Left ventricle myocardium inferior (tissue), 1 donor: Measurements from ENCODE around the gene OAF. TPM values are rescaled to one million over a fixed set of nuclear protein-coding genes. Genes with fewer than 3 reads are reported as not detected.
A peak's percentile ranks its signal among the peaks of the same experiment; 100 is the strongest.

ENCODE experiments used
- DNase-seq: peaks from one replicate; pipeline ENCODE4 v3.0.0-alpha.2; 2020
- H3K27ac ChIP-seq: fragments of 200-600 bp; replicated peaks from 2 replicates; pipeline ENCODE4 v1.8.0; 2021
- H3K27me3 ChIP-seq: fragments of 200-600 bp; 2 replicates; pipeline ENCODE4 v1.8.0; 2021; ENCODE audit warnings: low read depth
- H3K36me3 ChIP-seq: fragments of 200-600 bp; 2 replicates; pipeline ENCODE4 v1.8.0; 2021
- H3K4me1 ChIP-seq: fragments of 200-600 bp; 2 replicates; pipeline ENCODE4 v1.8.0; 2021
- H3K4me3 ChIP-seq: fragments of 200-600 bp; 2 replicates; pipeline ENCODE4 v1.8.0; 2021; ENCODE audit warnings: mild to moderate bottlenecking, moderate library complexity
- H3K9me3 ChIP-seq: fragments of 200-600 bp; replicated peaks from 2 replicates; pipeline ENCODE4 v1.8.0; 2021
- intact Hi-C: fragments of 100-400 bp; cut with micrococcal nuclease; formaldehyde crosslinking; loops from one replicate; pipeline ENCODE4 v1.11.0; 2022
- total RNA-seq: library from RNA; stranded (reverse); fragmentation: NEBNext Ultra II Directional; extraction: Animal tissue kit (Norgen Biotek cat#: 25700); gene quantifications from one replicate; pipeline ENCODE4 v1.2.1, GENCODE V29; 2021
- TF ChIP-seq, protein P1 (sequence below): fragments of 200-600 bp; IDR thresholded peaks from 2 replicates; pipeline ENCODE4 v1.8.0; 2021; ENCODE audit warnings: antibody characterized with exemption, mild to moderate bottlenecking, borderline replicate concordance
- donor health status: DM: no; HTN: yes; CAD: no; lungs with severe emphysema.

Gene OAF
- total RNA-seq, 1 donor from 2014 or later, result 23.7 TPM

DNA sequence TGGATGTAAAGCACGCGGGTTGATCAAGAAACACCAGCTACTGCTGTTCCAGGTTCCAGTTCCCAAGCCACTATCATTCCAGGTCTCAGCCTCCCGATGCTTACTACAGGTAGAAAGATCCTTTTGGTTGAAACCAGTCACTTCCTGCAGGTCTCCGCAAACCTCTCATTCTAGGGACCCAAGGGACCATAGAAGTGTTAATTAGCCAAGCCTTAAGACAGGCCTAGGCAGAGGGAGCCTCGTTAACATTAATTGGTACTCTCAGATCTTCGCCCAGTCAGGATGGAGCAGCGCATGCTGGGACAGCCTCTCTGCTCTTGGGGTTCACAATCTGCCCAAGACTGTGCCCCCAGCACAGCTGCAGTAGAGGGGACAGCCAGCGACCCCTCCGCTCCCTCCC is 11.2 kb upstream of the OAF start:
- intact Hi-C loops, result no loop called here
- peaks cover 13% of the 10 kb centered on the region for H3K27me3 ChIP-seq
- DNase-seq, result no peak
- H3K4me1 ChIP-seq, result peaks cover 6% of the 10 kb centered on the region
- H3K27ac ChIP-seq, result no peak overlapping the region
- H3K36me3 ChIP-seq, result no peaks in the 10 kb centered on the region
- TF ChIP-seq, protein P1, sequence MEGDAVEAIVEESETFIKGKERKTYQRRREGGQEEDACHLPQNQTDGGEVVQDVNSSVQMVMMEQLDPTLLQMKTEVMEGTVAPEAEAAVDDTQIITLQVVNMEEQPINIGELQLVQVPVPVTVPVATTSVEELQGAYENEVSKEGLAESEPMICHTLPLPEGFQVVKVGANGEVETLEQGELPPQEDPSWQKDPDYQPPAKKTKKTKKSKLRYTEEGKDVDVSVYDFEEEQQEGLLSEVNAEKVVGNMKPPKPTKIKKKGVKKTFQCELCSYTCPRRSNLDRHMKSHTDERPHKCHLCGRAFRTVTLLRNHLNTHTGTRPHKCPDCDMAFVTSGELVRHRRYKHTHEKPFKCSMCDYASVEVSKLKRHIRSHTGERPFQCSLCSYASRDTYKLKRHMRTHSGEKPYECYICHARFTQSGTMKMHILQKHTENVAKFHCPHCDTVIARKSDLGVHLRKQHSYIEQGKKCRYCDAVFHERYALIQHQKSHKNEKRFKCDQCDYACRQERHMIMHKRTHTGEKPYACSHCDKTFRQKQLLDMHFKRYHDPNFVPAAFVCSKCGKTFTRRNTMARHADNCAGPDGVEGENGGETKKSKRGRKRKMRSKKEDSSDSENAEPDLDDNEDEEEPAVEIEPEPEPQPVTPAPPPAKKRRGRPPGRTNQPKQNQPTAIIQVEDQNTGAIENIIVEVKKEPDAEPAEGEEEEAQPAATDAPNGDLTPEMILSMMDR, result no peak
- H3K4me3 ChIP-seq, result no peak overlapping the region
- H3K9me3 ChIP-seq, result no peaks in the 10 kb centered on the region

- DNase-seq, result no peak
- peaks cover 6% of the 10 kb centered on the region for H3K4me1 ChIP-seq
- H3K9me3 ChIP-seq, result no peaks in the 10 kb centered on the region
- no peak overlapping the region for H3K4me3 ChIP-seq
- H3K27ac ChIP-seq, result no peak overlapping the region
- no peaks in the 10 kb centered on the region for H3K36me3 ChIP-seq
- intact Hi-C loops, result no loop called here
- peaks cover 13% of the 10 kb centered on the region for H3K27me3 ChIP-seq
- TF ChIP-seq, protein P1, result no peak
Measured at GRCh38 chr11:120200677-120201076, 10.2 kb upstream of the OAF start.

- Histone ChIP-seq H3K36me3 (no peaks in the 10 kb centered on the region), H3K27me3 (peaks cover 13% of the 10 kb centered on the region), H3K27ac (no peak overlapping the region), H3K4me3 (no peak overlapping the region), H3K9me3 (no peaks in the 10 kb centered on the region), H3K4me1 (peaks cover 6% of the 10 kb centered on the region)
- intact Hi-C loops, result no loop called here
- no peak for DNase-seq
- TF ChIP-seq, protein P1, result no peak
Measured at GRCh38 chr11:120201653-120202052, 9.2 kb upstream of the OAF start.

DNA sequence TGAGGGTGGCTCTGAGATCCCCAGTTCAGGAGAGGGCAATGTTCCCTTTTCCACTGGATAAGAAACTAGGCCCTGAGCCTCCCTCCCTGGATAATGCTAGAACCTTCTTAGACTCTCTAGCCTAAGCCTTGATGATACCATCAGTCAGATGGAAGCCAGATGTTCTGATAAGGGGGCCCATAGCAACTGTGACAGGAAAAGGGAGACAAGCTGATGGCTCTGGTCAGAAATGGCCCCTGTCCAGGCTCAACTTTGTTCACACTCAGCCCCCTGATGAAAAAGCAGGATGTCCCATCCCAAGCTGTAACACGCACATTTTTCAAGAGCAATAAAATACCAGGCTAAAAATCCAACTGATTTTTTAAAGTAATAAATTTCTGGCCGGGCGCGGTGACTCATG is 7.2 kb upstream of the OAF start:
- intact Hi-C loops, result no loop called here
- no peak overlapping the region for H3K27ac ChIP-seq
- no peaks in the 10 kb centered on the region for H3K9me3 ChIP-seq
- TF ChIP-seq, protein P1, result no peak
- no peak overlapping the region for H3K4me3 ChIP-seq
- peaks cover 12% of the 10 kb centered on the region for H3K4me1 ChIP-seq
- H3K36me3 ChIP-seq, result no peaks in the 10 kb centered on the region
- peaks cover 9% of the 10 kb centered on the region for H3K27me3 ChIP-seq
- DNase-seq, result no peak

GRCh38 chr11:120205596-120206161 is 5.2 kb upstream of the OAF start:
- Histone ChIP-seq H3K27ac (no peak overlapping the region), H3K4me3 (no peak overlapping the region), H3K9me3 (no peaks in the 10 kb centered on the region), H3K27me3 (peaks cover 9% of the 10 kb centered on the region), H3K36me3 (no peaks in the 10 kb centered on the region), H3K4me1 (peaks cover 33% of the 10 kb centered on the region)
- intact Hi-C loops, result no loop called here
- TF ChIP-seq, protein P1, result no peak
- DNase-seq, result no peak

- H3K4me3 ChIP-seq, result no peak overlapping the region
- TF ChIP-seq, protein P1, result no peak
- peaks cover 7% of the 10 kb centered on the region for H3K27me3 ChIP-seq
- peak overlapping the region; percentile 88 for H3K27ac ChIP-seq
- H3K9me3 ChIP-seq, result no peaks in the 10 kb centered on the region
- no peaks in the 10 kb centered on the region for H3K36me3 ChIP-seq
- no peak for DNase-seq
- intact Hi-C loops, result no loop called here
- H3K4me1 ChIP-seq, result peaks cover 47% of the 10 kb centered on the region
Measured at GRCh38 chr11:120207512-120207911, 3.3 kb upstream of the OAF start.
